H9 (cell line): ENCODE data around the gene PDS5B. TPM values are rescaled to one million over a fixed set of nuclear protein-coding genes. Genes with fewer than 3 reads are reported as not detected.
A peak's percentile ranks its signal among the peaks of the same experiment; 100 is the strongest.

Source experiments
- DNase-seq: peaks from one replicate; pipeline ENCODE4 v3.0.0-alpha.2; 2017
- H2AFZ ChIP-seq: one replicate; pipeline ENCODE4 v1.6.1; 2013; ENCODE audit warnings: mild to moderate bottlenecking, low read length, control low read depth, moderate library complexity
- H2AK5ac ChIP-seq: 2 replicates; pipeline ENCODE4 v1.6.1; 2013; ENCODE audit warnings: low read length, control low read depth, mixed read lengths; ENCODE audit not compliant: insufficient read length
- H2BK120ac ChIP-seq: one replicate; pipeline ENCODE4 v1.6.1; 2013; ENCODE audit warnings: low read depth, mild to moderate bottlenecking, low read length, control low read depth, inconsistent platforms; ENCODE audit not compliant: poor library complexity, severe bottlenecking
- H2BK12ac ChIP-seq: 2 replicates; pipeline ENCODE4 v1.6.1; 2013; ENCODE audit warnings: low read length, control low read depth, mixed read lengths, low read depth; ENCODE audit not compliant: insufficient read length
- H2BK15ac ChIP-seq: 2 replicates; pipeline ENCODE4 v1.6.1; 2013; ENCODE audit warnings: low read depth, low read length, control low read depth
- H2BK20ac ChIP-seq: one replicate; pipeline ENCODE4 v1.6.1; 2013; ENCODE audit warnings: low read depth, mild to moderate bottlenecking, low read length, control low read depth, inconsistent platforms; ENCODE audit not compliant: poor library complexity, severe bottlenecking
- H2BK5ac ChIP-seq: 2 replicates; pipeline ENCODE4 v1.6.1; 2013; ENCODE audit warnings: low read length, control low read depth, mixed read lengths; ENCODE audit not compliant: insufficient read length
- H3K14ac ChIP-seq: 2 replicates; pipeline ENCODE4 v1.6.1; 2013; ENCODE audit warnings: low read length, control low read depth; ENCODE audit not compliant: insufficient read depth
- H3K18ac ChIP-seq: 2 replicates; pipeline ENCODE4 v1.6.1; 2013; ENCODE audit warnings: low read depth, mild to moderate bottlenecking, mixed read lengths, low read length, control low read depth; ENCODE audit not compliant: insufficient read length
- H3K23ac ChIP-seq: 2 replicates; pipeline ENCODE4 v1.6.1; 2013; ENCODE audit warnings: low read length, control low read depth, mixed read lengths, low read depth; ENCODE audit not compliant: insufficient read length
- H3K23me2 ChIP-seq: 2 replicates; pipeline ENCODE4 v1.6.1; 2013; ENCODE audit warnings: low read depth, mild to moderate bottlenecking, mixed read lengths, low read length, control low read depth; ENCODE audit not compliant: insufficient read length, poor library complexity, severe bottlenecking
- H3K27ac ChIP-seq: 2 replicates; pipeline ENCODE4 v1.5.1; 2013; ENCODE audit warnings: low read length, control low read depth, mixed read lengths, low read depth; ENCODE audit not compliant: insufficient read length
- H3K27me3 ChIP-seq: 2 replicates; pipeline ENCODE4 v1.6.1; 2013; ENCODE audit warnings: low read length, control low read depth, inconsistent platforms; ENCODE audit not compliant: insufficient read depth
- H3K4ac ChIP-seq: 2 replicates; pipeline ENCODE4 v1.6.1; 2013; ENCODE audit warnings: low read depth, mild to moderate bottlenecking, control low read depth, inconsistent platforms, low read length, moderate library complexity
- H3K4me1 ChIP-seq: 2 replicates; pipeline ENCODE4 v1.6.1; 2013; ENCODE audit warnings: low read length, control low read depth, inconsistent platforms; ENCODE audit not compliant: insufficient read depth
- H3K4me2 ChIP-seq: 2 replicates; pipeline ENCODE4 v1.6.1; 2013; ENCODE audit warnings: low read length, control low read depth, mixed read lengths; ENCODE audit not compliant: insufficient read length, insufficient read depth
- H3K56ac ChIP-seq: 2 replicates; pipeline ENCODE4 v1.6.1; 2013; ENCODE audit warnings: low read depth, mild to moderate bottlenecking, mixed read lengths, low read length, control low read depth; ENCODE audit not compliant: insufficient read length
- H3K79me1 ChIP-seq: 2 replicates; pipeline ENCODE4 v1.6.1; 2013; ENCODE audit warnings: low read depth, mild to moderate bottlenecking, moderate library complexity, low read length, control low read depth, inconsistent platforms; ENCODE audit not compliant: insufficient read depth, poor library complexity, severe bottlenecking
- H3K79me2 ChIP-seq: 2 replicates; pipeline ENCODE4 v1.6.1; 2013; ENCODE audit warnings: low read length, control low read depth, inconsistent platforms; ENCODE audit not compliant: insufficient read depth
- H3K9ac ChIP-seq: 2 replicates; pipeline ENCODE4 v1.6.1; 2013; ENCODE audit warnings: low read length, control low read depth, mixed read lengths; ENCODE audit not compliant: insufficient read length; ENCODE audit errors: extremely low read depth
- H3K9me3 ChIP-seq: one replicate; pipeline ENCODE4 v1.6.1; 2013; ENCODE audit warnings: low read depth, low read length, inconsistent platforms; ENCODE audit not compliant: control insufficient read depth
- H3T11ph ChIP-seq: one replicate; pipeline ENCODE4 v1.6.1; 2013; ENCODE audit warnings: mild to moderate bottlenecking, low read length, control low read depth, inconsistent platforms
- H4K20me1 ChIP-seq: one replicate; pipeline ENCODE4 v1.6.1; 2013; ENCODE audit not compliant: control insufficient read depth, insufficient read length, insufficient read depth
- H4K5ac ChIP-seq: 2 replicates; pipeline ENCODE4 v1.6.1; 2013; ENCODE audit warnings: low read depth, mild to moderate bottlenecking, mixed read lengths, low read length, control low read depth; ENCODE audit not compliant: insufficient read length
- H4K8ac ChIP-seq: replicated peaks from 2 replicates; pipeline ENCODE4 v1.6.1; 2013; ENCODE audit warnings: low read length, control low read depth, mixed read lengths, low read depth; ENCODE audit not compliant: insufficient read length
- H4K91ac ChIP-seq: 2 replicates; pipeline ENCODE4 v1.6.1; 2013; ENCODE audit warnings: low read depth, mild to moderate bottlenecking, moderate library complexity, mixed read lengths, low read length, control low read depth; ENCODE audit not compliant: insufficient read length
- H3K27ac Mint-ChIP-seq, 3 experiments: 2 replicates in 2 of 3; 3 replicates in 1 of 3; pipeline ENCODE4 v1.8.0; 2020 to 2021; ENCODE audit warnings: mixed read lengths in 3 of 3, mild to moderate bottlenecking in 1 of 3, moderate library complexity in 1 of 3
- H3K27me3 Mint-ChIP-seq: 2 replicates; pipeline ENCODE4 v1.8.0; 2021; ENCODE audit warnings: low read depth, mild to moderate bottlenecking, moderate library complexity, mixed read lengths
- H3K36me3 Mint-ChIP-seq, 3 experiments: 2 replicates in 2 of 3; 3 replicates in 1 of 3; pipeline ENCODE4 v1.8.0; 2020 to 2021; ENCODE audit warnings: low read depth in 3 of 3, mixed read lengths in 3 of 3; ENCODE audit not compliant: insufficient read depth in 1 of 3
- H3K4me1 Mint-ChIP-seq, 2 experiments: 2 replicates each; pipeline ENCODE4 v1.8.0; 2020; ENCODE audit warnings: mixed read lengths in 2 of 2
- H3K4me3 Mint-ChIP-seq, 2 experiments: 2 replicates in 1 of 2; 3 replicates in 1 of 2; pipeline ENCODE4 v1.8.0; 2020 to 2021; ENCODE audit warnings: mild to moderate bottlenecking in 2 of 2, mixed read lengths in 2 of 2, moderate library complexity in 1 of 2
- H3K9me3 Mint-ChIP-seq, 2 experiments: 2 replicates in 1 of 2; 3 replicates in 1 of 2; pipeline ENCODE4 v1.8.0; 2020; ENCODE audit warnings: mild to moderate bottlenecking in 2 of 2, mixed read lengths in 2 of 2, moderate library complexity in 1 of 2
- CTCF ChIP-seq: fragments of 200-600 bp; sonication (generic); conservative IDR thresholded peaks from 3 replicates; pipeline ENCODE4 v1.8.0; 2021; ENCODE audit warnings: antibody characterized with exemption, mild to moderate bottlenecking
- WGBS: extraction: QIAGEN DNeasy Blood & Tissue Kit; methylation state at CpG from one replicate; pipeline ENCODE4 v1.1.7; 2013; ENCODE audit warnings: missing lambda C conversion rate, low lambda C conversion rate, mixed read lengths; ENCODE audit not compliant: insufficient read length; ENCODE audit errors: extremely low coverage; 5-methylcytosine and 5-hydroxymethylcytosine counted together
- total RNA-seq: library from RNA; stranded (reverse); gene quantifications from 2 replicates; pipeline ENCODE4 v1.2.1, GENCODE V29; 2021

PDS5B gene
- total RNA-seq, 1 experiment from 2014 or later, result 50.0 TPM

GRCh38 chr13:32707471-32707870, 121.2 kb downstream of the PDS5B start:
- H3K27me3 Mint-ChIP-seq, result no peaks in the 10 kb centered on the region
- no peak overlapping the region for H2BK120ac ChIP-seq
- no peak overlapping the region for H3T11ph ChIP-seq
- no peak overlapping the region for H4K91ac ChIP-seq
- no peak overlapping the region for H2AK5ac ChIP-seq
- no peak overlapping the region for H3K23ac ChIP-seq
- H3K79me2 ChIP-seq, result no peaks in the 10 kb centered on the region
- no peak overlapping the region for H2BK15ac ChIP-seq
- no peak overlapping the region for H3K56ac ChIP-seq
- no peak overlapping the region for H2BK12ac ChIP-seq
- H3K79me1 ChIP-seq, result no peaks in the 10 kb centered on the region
- peaks cover 2% of the 10 kb centered on the region in 2 experiments for H3K9me3 Mint-ChIP-seq
- H3K18ac ChIP-seq, result no peak overlapping the region
- no peaks in the 10 kb centered on the region for H4K20me1 ChIP-seq
- no peaks in the 10 kb centered on the region for H3K23me2 ChIP-seq
- no peaks in the 10 kb centered on the region for H3K4me1 ChIP-seq
- no peak overlapping the region for H3K27ac ChIP-seq
- no peak overlapping the region for H3K4ac ChIP-seq
- H3K27me3 ChIP-seq, result no peaks in the 10 kb centered on the region
- TF ChIP-seq CTCF, result no peak
- peaks cover 0 to 2% of the 10 kb centered on the region in 2 experiments; a peak in 1 of 4 replicates for H3K4me1 Mint-ChIP-seq
- no peak overlapping the region for H2BK5ac ChIP-seq
- DNase-seq, result no peak
- H4K5ac ChIP-seq, result no peak overlapping the region
- no peak overlapping the region for H3K9ac ChIP-seq
- H2BK20ac ChIP-seq, result no peak overlapping the region
- peaks cover 28 to 42% (median 39%) of the 10 kb centered on the region in 3 experiments for H3K36me3 Mint-ChIP-seq
- no peak overlapping the region for H3K4me2 ChIP-seq
- WGBS, result no CpG with 5 or more reads among the region's 4 CpGs
- no peak overlapping the region for H2AFZ ChIP-seq
- peak overlapping the region in 1 of 3 experiments; percentile 44; a peak in 1 of 7 replicates for H3K27ac Mint-ChIP-seq
- H3K9me3 ChIP-seq, result no peaks in the 10 kb centered on the region
- no peak overlapping the region for H3K4me3 Mint-ChIP-seq
- no peak overlapping the region for H4K8ac ChIP-seq
- no peak overlapping the region for H3K14ac ChIP-seq
